NCI-H510A treated with DMSO at 0.1 percent for 48 hours (cell line): ENCODE results near the gene AGT.
"Not testable (repeated sequence)": the region's sequence is repeated elsewhere in the genome, so short reads cannot be mapped to it uniquely, and the experiment has no call there.

Source experiments
- DNase-seq: peaks from one replicate; lab custom pipeline; 2025; lab: John Stamatoyannopoulos, UW

The AGT gene

DNA sequence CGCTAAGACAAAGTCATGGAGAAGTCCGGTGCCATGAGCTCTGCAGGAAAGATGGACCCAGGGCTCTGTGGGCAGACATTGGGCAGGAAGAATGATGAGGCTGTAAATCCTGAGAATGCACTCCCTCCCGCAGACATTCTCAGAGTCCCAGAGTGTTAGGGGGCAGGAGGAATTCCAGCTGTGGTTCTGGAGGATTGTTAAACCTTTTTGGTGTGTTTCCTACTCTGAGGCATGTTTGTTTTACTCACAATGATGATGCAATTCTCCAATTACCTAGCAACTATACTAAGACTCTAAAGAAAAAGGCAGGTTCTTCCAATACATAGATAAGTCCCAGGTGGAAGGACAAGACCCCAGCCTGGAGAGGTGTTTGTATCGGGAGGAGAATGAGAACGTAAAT is 30.5 kb upstream of the AGT start:
- DNase-seq = no peak

GRCh38 chr1:230743899-230744298 is 30.0 kb upstream of the AGT start:
- no peak for DNase-seq

- no peak for DNase-seq
Measured at GRCh38 chr1:230739564-230740290, 25.8 kb upstream of the AGT start.

- no peak for DNase-seq
Measured at GRCh38 chr1:230737622-230738262, 23.8 kb upstream of the AGT start.

DNA sequence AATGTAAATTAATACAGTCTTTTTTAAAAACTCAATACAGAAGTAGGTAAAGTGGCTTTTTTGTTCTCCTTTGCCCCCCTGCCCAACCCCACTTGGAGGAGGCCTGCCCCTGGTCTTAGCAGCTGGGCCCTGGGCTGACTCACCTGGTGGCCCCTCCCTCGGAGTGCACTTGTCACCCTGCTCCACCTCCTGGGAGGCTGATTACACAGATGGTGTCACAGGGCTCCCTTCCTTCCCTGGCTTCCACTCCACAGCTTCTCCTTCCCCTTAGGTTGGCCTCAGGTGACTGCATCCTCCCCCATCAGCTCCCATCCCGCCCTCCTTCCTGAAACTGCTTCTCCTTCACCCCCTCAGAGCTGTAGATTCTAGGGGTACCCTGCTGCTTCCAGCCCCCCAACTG is 21.5 kb upstream of the AGT start:
- DNase-seq = peak; percentile 84

GRCh38 chr1:230730977-230731376 is 17.1 kb upstream of the AGT start:
- peak; percentile 24 for DNase-seq

DNA sequence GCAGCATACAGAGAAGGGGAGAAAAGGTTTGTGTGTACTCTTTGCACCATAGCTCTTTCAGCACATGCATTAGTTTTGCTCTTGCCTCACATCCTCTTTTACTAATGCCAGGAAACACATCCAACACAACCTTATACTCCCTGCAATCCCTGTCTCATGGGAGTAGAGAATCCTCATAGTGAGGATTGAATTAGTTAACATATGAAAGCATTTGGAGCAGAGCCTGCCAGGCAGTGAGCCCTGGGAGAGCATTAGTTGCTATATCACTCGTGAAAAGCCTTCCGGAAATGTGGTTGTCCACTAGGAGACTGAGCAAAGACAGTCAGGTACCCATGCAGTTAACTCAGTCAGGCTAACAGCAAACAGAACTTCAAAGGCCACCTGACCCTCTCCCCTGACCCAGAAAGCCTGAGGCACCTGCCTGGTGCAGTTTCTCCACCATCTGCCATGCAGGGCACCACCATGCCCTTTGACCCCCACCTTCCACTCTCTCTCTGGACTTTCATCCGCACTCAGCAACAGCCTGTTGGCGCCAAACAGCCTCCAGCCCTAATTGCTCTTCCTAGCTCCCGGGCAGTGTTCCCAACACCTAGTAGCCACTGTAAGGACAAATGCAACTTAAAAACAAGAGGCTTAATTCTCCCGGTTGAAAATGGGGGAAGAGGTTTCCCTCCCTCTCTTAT is 14.9 kb upstream of the AGT start:
- DNase-seq = no peak

DNA sequence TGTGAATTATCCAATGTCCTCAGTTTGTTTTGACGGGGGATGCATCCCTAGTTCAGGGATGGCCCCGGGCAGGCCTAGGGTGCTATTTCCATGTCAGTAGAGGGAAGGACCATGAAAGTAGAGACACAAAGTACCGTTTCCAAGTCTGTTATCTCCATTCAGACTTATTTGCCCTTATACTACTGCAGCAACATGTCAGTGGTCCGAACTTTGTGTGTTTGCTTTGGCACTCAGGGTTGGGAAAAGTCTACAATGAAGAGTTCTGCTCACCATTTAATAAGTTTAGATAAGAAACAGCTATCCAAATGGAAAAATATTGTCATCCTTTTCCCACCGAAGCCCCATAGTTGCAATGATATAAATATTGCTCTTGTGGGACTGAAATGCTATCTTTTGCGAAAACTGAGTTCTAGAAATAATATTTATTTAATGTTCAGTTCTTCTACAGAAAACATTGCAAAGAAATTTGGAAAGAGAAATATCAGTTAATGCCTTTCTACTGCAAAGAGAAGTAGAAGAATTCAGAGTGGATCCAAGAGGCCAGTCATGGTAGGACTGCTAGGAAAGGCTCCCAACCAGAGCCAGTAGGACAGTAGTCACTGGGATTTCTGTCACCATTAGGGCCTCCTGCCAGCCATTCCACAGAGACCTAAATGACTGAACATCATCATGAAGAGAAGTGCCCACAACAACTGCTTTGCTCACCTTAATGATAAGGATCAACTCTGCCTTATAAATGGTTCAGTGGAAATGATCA is 11.5 kb upstream of the AGT start:
- DNase-seq = no peak

DNA sequence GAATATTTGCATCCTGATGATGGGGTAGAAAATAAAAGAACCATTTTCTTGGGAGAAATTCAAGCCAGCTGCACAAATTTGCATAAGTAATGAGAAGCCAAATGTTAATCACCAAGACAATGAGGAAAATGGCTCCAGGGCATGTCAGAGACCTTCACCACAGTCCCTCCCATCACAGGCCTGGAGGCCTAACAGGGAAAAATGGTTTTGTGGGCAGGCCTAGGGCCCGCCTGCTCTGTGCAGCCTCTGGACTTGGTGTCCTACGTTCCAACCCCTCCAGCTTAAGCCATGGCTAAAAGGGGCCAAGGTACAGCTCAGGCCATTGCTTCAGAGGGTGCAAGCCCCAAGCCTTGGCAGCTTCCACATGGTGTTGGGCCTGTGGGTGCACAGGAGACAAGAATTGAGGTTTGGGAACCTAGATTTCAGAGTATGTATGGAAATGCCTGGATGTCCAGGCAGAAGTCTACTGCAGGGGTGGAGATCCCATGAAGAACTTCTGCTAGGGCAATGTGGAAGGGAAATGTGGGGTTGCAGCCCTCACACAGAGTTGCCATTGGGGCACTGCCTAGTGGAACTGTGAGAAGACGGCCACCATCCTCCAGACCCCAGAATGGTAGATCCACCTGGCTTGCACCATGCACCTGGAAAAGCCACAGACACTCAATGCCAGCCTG is 8.1 kb upstream of the AGT start:
- not testable (repeated sequence) for DNase-seq

GRCh38 chr1:230717251-230717650 is 3.3 kb upstream of the AGT start:
- no peak for DNase-seq

- not testable (repeated sequence) for DNase-seq
Measured at GRCh38 chr1:230716453-230716852, 2.5 kb upstream of the AGT start.

GRCh38 chr1:230715510-230715909 is 1.6 kb upstream of the AGT start:
- DNase-seq = no peak

GRCh38 chr1:230713547-230713914 is 391 bp downstream of the AGT start:
- no peak for DNase-seq

DNA sequence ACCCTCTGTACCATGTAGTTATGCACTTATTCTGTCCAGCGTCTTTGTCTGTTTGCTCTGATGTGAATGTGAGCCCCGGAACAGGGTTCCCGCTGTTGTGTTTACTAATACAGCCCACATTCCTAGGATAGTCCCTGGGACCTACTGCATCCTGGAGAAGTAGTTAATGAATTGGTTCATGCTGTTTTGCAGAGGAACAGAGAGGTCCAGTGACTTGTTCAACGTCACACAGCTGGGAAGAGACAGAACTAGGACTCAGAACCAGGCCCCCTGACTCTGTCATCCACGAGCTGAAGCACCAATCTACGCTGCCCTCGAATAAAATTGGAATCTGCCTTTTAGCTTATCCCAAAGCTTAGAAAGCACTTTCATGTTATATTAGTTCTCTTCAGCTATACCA is 784 bp downstream of the AGT start:
- no peak for DNase-seq

GRCh38 chr1:230712470-230712942 is 1.4 kb downstream of the AGT start:
- no peak for DNase-seq

- no peak for DNase-seq
Measured at GRCh38 chr1:230711245-230711644, 2.7 kb downstream of the AGT start.

DNA sequence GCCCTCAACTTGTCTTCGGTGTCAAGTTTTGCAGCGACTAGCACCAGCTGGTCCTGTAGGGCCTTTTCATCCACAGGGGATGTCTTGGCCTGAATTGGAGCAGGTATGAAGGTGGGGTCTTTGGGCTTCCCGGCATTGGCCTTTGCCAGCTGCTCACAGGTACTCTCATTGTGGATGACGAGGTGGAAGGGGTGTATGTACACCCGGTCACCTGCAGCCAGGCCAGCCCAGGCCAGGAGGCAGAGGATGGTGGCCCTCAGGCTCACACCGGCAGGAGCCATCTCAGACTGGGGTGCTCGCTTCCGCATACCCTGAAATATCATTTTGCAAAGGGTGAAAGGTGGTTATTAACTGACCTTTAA is 3.4 kb downstream of the AGT start:
- no peak for DNase-seq

DNA sequence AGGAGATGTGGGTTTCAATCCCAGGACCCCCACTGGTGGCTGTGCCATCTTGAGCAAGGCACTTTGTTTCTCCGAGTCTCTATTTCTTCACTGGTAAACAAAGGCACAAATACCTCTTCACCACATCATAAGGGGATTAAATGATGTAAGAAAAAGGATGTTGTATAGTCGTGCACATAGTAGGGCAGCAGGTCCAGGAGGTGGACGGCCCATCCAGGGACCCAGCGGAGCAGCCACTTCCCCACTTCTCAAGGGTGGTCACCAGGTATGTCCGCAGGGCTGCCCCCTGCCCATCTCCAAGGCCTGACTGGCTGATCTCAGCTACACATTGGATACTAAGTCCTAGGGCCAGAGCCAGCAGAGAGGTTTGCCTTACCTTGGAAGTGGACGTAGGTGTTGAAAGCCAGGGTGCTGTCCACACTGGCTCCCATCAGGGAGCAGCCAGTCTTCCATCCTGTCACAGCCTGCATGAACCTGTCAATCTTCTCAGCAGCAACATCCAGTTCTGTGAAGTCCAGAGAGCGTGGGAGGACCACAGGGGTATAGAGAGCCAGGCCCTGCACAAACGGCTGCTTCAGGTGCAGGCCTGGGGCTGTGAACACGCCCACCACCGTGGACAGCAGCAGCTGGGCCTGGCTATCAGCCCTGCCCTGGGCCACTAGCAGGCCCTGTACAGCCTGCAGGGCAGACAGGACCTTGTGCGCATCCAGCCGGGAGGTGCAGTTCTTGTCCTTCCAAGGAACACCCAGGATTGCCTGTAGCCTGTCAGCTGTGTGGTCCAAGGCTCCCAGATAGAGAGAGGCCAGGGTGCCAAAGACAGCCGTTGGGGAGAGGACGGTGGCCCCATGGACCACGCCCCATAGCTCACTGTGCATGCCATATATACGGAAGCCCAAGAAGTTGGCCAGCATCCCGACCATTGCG is 4.0 kb downstream of the AGT start:
- no peak for DNase-seq

GRCh38 chr1:230708631-230709580 is 5.0 kb downstream of the AGT start:
- DNase-seq = no peak
